ENCODE measurements around the gene MXRA8.

The MXRA8 gene

GRCh38 chr1:1334835-1335234 lies 23.5 kb downstream of the MXRA8 start:
- no peak for DNase-seq (ENCODE audit: low read depth)

GRCh38 chr1:1333551-1334241 lies 24.7 kb downstream of the MXRA8 start:
- no peak for DNase-seq (ENCODE audit: low read depth)

- no peak for DNase-seq (ENCODE audit: low read depth)
Measured at GRCh38 chr1:1332774-1333480, 25.4 kb downstream of the MXRA8 start.

GRCh38 chr1:1332031-1332755 lies 26.2 kb downstream of the MXRA8 start:
- no peak for DNase-seq (ENCODE audit: low read depth)

GRCh38 chr1:1331068-1331965 lies 27.0 kb downstream of the MXRA8 start, which contains the start of gene TAS1R3:
TAS1R3 (plus strand) TSS chr1:1331280; CDS start chr1:1331346, 66 bp downstream.
- no peak for DNase-seq (ENCODE audit: low read depth)

GRCh38 chr1:1330366-1331067 lies 27.8 kb downstream of the MXRA8 start:
- DNase-seq (ENCODE audit: low read depth), result no peak

GRCh38 chr1:1329304-1330210 lies 28.8 kb downstream of the MXRA8 start:
- no peak for DNase-seq (ENCODE audit: low read depth)

GRCh38 chr1:1328254-1328653 lies 30.1 kb downstream of the MXRA8 start:
- no peak for DNase-seq (ENCODE audit: low read depth)

GRCh38 chr1:1327291-1327690 lies 31.1 kb downstream of the MXRA8 start:
- no peak for DNase-seq (ENCODE audit: low read depth)

GRCh38 chr1:1326075-1326605 lies 32.2 kb downstream of the MXRA8 start:
- no peak for DNase-seq (ENCODE audit: low read depth)

GRCh38 chr1:1325288-1326074 lies 32.9 kb downstream of the MXRA8 start:
- DNase-seq (ENCODE audit: low read depth), result no peak

- DNase-seq (ENCODE audit: low read depth), result no peak
Measured at GRCh38 chr1:1324524-1325287, 33.6 kb downstream of the MXRA8 start, which contains the start of the genes CPTP and INTS11. CPTP (plus strand) TSS chr1:1324802; CDS start chr1:1326911, 2,109 bp downstream. INTS11 (minus strand) TSS chr1:1324660; CDS start chr1:1324608, 52 bp downstream.

GRCh38 chr1:1324084-1324523 lies 34.3 kb downstream of the MXRA8 start:
- no peak for DNase-seq (ENCODE audit: low read depth)

GRCh38 chr1:1322952-1323351 lies 35.4 kb downstream of the MXRA8 start:
- no peak for DNase-seq (ENCODE audit: low read depth)

- DNase-seq (ENCODE audit: low read depth), result no peak
Measured at GRCh38 chr1:1322418-1322817, 35.9 kb downstream of the MXRA8 start.

- no peak for DNase-seq (ENCODE audit: low read depth)
Measured at GRCh38 chr1:1321477-1321876, 36.9 kb downstream of the MXRA8 start.

GRCh38 chr1:1320666-1321448 lies 37.5 kb downstream of the MXRA8 start:
- no peak for DNase-seq (ENCODE audit: low read depth)
